ENCODE data around the gene DHX9. TPM values are rescaled to one million over a fixed set of nuclear protein-coding genes. Genes with fewer than 3 reads are reported as not detected.
A peak's percentile ranks its signal among the peaks of the same experiment; 100 is the strongest.

DHX9 gene
- total RNA-seq, 2 donors from 2014 or later = 38.4 to 67.9 TPM

- no peak for DNase-seq
- no peak overlapping the region for H3K4me3 ChIP-seq
- TF ChIP-seq CTCF (IDR thresholded peaks at IDR 0.05) = no peak
- no peak for TF ChIP-seq POLR2A (IDR thresholded peaks at IDR 0.05)
- H3K4me1 ChIP-seq = peaks cover 12% of the 10 kb centered on the region
- intact Hi-C loops (cut with DNase I) = no loop called here
- no peak for ATAC-seq
- H3K9me3 ChIP-seq = no peaks in the 10 kb centered on the region
- WGBS, 2 donors = 88 to 91% methylated on average over 9 to 10 of the region's 10 CpGs
- H3K36me3 ChIP-seq (replicated peaks in 1 of 2; ENCODE audit: insufficient read depth in 1 of 2, low read depth in 2 of 2) = no peaks in the 10 kb centered on the region
- H3K27me3 ChIP-seq = no peaks in the 10 kb centered on the region
- H3K27ac ChIP-seq = no peak overlapping the region
Observed at GRCh38 chr1:182835806-182836205, 3.3 kb upstream of the DHX9 start.

GRCh38 chr1:182841368-182841988, 2.3 kb downstream of the DHX9 start:
- intact Hi-C loops (cut with DNase I) = no loop called here
- no peak for DNase-seq

GRCh38 chr1:182842265-182842664, 3.1 kb downstream of the DHX9 start:
- peaks cover 0 to 6% of the 10 kb centered on the region in 2 donors for H3K36me3 ChIP-seq (replicated peaks in 1 of 2; ENCODE audit: insufficient read depth in 1 of 2, low read depth in 2 of 2)
- intact Hi-C loops (cut with DNase I) = no loop called here
- 46 to 48% methylated on average over 4 of the region's 4 CpGs for WGBS, 2 donors
- ATAC-seq (no peak), DNase-seq (no peak)
- peaks cover 0 to 3% of the 10 kb centered on the region in 2 donors for H3K27me3 ChIP-seq
- peaks cover 40% of the 10 kb centered on the region for H3K4me1 ChIP-seq
- no peak for TF ChIP-seq CTCF (IDR thresholded peaks at IDR 0.05)
- TF ChIP-seq POLR2A (IDR thresholded peaks at IDR 0.05) = no peak
- H3K9me3 ChIP-seq = no peaks in the 10 kb centered on the region
- peak overlapping the region in 1 of 4 donors; percentile 97 for H3K27ac ChIP-seq
- H3K4me3 ChIP-seq = no peak overlapping the region

More at GRCh38 chr1:182841368-182841988, 2.3 kb downstream of the DHX9 start:
- 42 to 47% methylated on average over 10 of the region's 10 CpGs for WGBS, 2 donors
- ATAC-seq = no peak
- Histone ChIP-seq H3K4me3 (no peak overlapping the region), H3K9me3 (no peaks in the 10 kb centered on the region), H3K27me3 (peaks cover 0 to 3% of the 10 kb centered on the region in 2 donors), H3K27ac (peak overlapping the region in 3 of 4 donors; percentile 20 to 97 (median 94)), H3K36me3 (replicated peaks in 1 of 2; ENCODE audit: insufficient read depth in 1 of 2, low read depth in 2 of 2) (peaks cover 0 to 6% of the 10 kb centered on the region in 2 donors), H3K4me1 (peaks cover 40% of the 10 kb centered on the region)
- TF ChIP-seq POLR2A (IDR thresholded peaks at IDR 0.05) (no peak), CTCF (IDR thresholded peaks at IDR 0.05) (no peak)

GRCh38 chr1:182845379-182845778, 6.2 kb downstream of the DHX9 start:
- no peak for ATAC-seq
- Histone ChIP-seq H3K27ac (no peak overlapping the region), H3K4me1 (peaks cover 32% of the 10 kb centered on the region), H3K36me3 (replicated peaks in 1 of 2; ENCODE audit: insufficient read depth in 1 of 2, low read depth in 2 of 2) (peaks cover 0 to 6% of the 10 kb centered on the region in 2 donors), H3K9me3 (no peaks in the 10 kb centered on the region), H3K27me3 (peaks cover 0 to 3% of the 10 kb centered on the region in 2 donors), H3K4me3 (no peak overlapping the region)
- intact Hi-C loops (cut with DNase I) = no loop called here
- TF ChIP-seq POLR2A (IDR thresholded peaks at IDR 0.05) = no peak
- TF ChIP-seq CTCF (IDR thresholded peaks at IDR 0.05) = no peak
- WGBS, 2 donors = 95 to 100% methylated on average over 1 of the region's 1 CpG
- DNase-seq = no peak

- intact Hi-C loops (cut with DNase I) = no loop called here
- DNase-seq (no peak), ATAC-seq (no peak)
- peaks cover 27% of the 10 kb centered on the region for H3K4me1 ChIP-seq
- H3K4me3 ChIP-seq = no peak overlapping the region
- no peak for TF ChIP-seq CTCF (IDR thresholded peaks at IDR 0.05)
- TF ChIP-seq POLR2A (IDR thresholded peaks at IDR 0.05) = no peak
- peaks cover 0 to 3% of the 10 kb centered on the region in 2 donors for H3K27me3 ChIP-seq
- no peak overlapping the region for H3K27ac ChIP-seq
- peaks cover 3 to 6% of the 10 kb centered on the region in 2 donors for H3K36me3 ChIP-seq (replicated peaks in 1 of 2; ENCODE audit: insufficient read depth in 1 of 2, low read depth in 2 of 2)
- WGBS, 2 donors = 49 to 54% methylated on average over 5 of the region's 5 CpGs
- H3K9me3 ChIP-seq = no peaks in the 10 kb centered on the region
Observed at GRCh38 chr1:182845894-182846293, 6.7 kb downstream of the DHX9 start.

Measured in body of pancreas (tissue), 4 donors.